HG02852 (cell line): ENCODE measurements around the gene NUP133.
A peak's percentile ranks its signal among the peaks of the same experiment; 100 is the strongest.
"Not testable (repeated sequence)": the region's sequence is repeated elsewhere in the genome, so short reads cannot be mapped to it uniquely, and the experiment has no call there.

ENCODE experiments used
- ATAC-seq: cut with Tn5 transposase; IDR thresholded peaks from one replicate; pipeline ENCODE4 v1.9.1; 2021; ENCODE audit warnings: mild to moderate bottlenecking, moderate library complexity; ENCODE audit not compliant: unreplicated experiment

Gene NUP133

GRCh38 chr1:229509576-229509975 is 1.4 kb upstream of the NUP133 start:
- no peak for ATAC-seq

DNA sequence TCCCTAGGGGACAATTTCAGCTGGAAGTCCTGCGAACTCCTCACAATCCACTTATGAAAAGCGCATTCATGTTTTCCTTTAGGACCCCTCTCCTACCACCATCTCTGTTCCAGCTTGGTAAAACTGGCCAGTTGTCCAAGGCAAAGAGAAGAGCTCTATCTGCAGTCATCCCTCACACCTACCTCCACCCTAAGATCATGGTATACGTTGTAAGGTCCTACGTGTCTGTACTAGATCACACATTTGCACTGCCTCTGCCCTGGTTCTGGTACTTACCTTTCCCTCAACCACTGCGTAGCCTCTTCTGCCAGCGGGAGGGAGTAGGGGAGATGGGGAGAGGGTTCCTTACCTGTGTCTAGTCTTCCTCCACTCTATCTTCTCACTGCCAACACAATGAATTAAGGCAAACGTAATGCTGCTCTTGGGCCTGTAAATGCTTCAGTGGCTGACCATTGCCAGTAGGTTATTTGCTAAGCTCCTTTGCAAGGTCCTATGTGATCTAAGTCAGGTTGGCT is 739 bp upstream of the NUP133 start:
- ATAC-seq, result no peak

GRCh38 chr1:229507502-229507901 is 639 bp downstream of the NUP133 start:
- peak; percentile 3 for ATAC-seq

DNA sequence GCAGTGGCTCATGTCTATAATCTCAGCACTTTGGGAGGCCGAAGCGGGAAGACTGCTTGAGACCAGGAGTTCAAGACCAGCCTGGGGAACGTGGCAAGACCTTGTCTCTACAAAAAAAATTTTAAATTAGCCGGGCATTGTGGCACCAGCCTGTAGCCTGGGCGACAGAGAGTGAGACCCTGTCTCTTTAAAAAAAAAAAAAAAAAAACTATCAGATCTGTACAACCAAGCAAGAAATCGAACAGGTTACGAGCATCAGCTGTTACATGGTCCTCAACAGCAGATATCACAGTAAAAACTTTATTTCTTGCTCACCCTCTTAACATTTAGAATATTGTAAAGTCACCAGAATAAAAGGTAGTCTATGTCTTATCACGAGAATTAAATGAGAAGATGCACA is 1.5 kb downstream of the NUP133 start:
- no peak for ATAC-seq

GRCh38 chr1:229495782-229496181 is 12.4 kb downstream of the NUP133 start:
- no peak for ATAC-seq

DNA sequence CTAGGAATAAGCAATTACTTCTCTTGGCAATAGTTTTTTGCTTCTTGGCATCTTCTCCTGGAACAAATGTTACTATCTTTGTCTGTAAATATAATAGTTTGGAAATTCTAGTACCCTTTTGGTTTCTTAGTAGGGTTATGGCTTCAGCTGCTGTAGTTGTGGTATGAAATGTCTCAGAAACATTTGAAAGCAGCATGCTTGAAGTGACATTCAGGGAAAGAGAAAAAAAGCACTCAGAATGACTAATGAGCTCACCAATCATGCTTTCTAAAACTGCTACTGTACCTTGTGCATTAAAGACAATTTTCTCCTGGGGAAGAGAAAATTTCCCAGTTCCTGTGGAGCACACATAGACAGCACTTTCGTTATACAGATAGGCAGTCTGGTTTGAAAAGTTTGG is 21.0 kb downstream of the NUP133 start:
- ATAC-seq, result no peak

- no peak for ATAC-seq
These were observed 22.8 kb downstream of the NUP133 start for GRCh38 chr1:229485318-229485717.

DNA sequence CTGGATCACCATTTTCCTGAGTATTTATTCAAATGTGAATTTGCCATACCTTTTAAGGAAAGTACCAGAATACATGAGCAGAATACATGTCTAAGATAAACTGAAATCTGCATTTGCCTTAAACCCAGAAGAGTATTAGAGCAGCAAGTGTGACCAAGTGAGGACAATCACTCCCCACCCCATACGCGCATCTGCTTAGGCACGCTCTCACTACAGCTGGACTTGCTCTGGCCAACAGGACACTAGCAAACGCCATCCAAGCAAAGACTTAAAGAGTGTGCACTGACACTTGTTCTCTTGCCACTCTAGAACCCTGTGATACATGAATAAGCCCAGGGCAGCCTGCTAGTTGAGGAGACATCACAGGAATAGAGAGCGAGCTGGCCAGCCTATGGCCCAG is 25.6 kb downstream of the NUP133 start:
- no peak for ATAC-seq

DNA sequence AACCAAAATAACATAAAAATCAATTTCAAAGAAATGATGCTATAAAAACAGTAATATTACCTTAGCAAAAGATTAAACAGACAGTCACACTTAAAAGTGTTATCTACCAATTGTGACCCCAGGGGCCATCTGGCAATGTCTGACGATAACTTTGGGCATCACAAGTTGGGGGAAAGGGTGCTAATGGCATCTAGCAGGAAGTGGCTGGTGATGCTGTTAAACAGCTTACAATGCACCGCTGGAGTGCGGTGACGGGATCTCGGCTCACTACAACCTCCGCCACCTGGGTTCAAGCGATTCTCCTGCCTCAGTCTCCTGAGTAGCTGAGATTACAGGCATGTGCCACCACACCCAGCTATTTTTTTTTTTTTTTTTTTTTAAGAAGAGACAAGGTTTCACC is 27.6 kb downstream of the NUP133 start:
- ATAC-seq, result no peak

DNA sequence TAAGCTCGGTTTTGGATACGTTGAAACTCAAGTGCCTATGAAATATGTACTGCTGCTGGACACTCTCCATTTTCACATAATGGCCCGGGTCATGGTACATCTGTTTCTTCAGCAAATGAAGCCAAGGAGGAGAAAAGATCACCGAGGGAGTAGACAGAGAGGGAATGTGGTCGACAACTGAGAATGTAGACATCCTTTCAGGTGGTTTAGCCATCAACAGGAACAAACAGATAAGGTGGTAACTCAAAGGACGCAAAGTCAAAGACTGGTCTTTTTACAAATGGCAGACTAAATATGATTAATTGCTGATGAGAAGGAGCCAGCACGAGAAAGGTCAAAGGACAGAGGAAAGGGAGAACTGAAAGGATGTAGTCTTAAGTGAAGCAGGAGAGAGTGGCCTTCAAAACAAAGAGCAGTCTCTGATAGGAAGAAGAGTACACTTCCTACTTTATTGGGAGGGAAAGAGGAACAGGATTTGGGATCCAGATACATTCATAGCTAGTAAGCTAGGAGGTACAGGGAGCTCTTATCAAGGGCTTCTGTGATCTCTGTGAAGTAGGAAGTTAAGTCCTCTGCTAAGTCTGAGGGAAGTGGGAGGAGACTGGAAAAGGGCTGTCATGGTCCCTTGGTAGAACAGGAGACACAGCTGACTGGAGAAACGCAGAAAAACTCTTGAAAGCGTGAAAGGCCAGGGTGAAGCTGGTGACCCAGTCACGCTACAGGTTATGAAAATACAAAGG is 28.3 kb downstream of the NUP133 start:
- peak; percentile 72 for ATAC-seq

DNA sequence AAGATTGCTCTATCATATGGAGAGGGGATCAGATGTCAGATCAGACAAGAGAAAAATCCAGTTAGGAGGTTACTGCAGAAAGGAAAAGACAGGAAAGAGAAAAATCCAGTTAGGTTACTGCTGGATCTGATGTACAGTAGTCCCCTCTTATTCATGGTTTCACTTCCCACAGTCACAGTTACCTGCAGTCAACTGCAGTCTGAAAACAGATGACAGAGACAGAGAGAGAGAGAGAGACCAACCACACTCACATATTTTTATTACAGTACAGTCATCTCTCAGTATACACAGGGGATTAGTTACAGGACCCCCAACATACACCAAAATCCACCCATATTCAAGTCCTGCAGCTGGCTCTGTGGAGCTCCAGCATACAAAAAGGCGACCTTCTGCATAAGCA is 29.3 kb downstream of the NUP133 start:
- ATAC-seq, result peak; percentile 78

GRCh38 chr1:229475859-229476258 is 32.3 kb downstream of the NUP133 start:
- ATAC-seq, result not testable (repeated sequence)

DNA sequence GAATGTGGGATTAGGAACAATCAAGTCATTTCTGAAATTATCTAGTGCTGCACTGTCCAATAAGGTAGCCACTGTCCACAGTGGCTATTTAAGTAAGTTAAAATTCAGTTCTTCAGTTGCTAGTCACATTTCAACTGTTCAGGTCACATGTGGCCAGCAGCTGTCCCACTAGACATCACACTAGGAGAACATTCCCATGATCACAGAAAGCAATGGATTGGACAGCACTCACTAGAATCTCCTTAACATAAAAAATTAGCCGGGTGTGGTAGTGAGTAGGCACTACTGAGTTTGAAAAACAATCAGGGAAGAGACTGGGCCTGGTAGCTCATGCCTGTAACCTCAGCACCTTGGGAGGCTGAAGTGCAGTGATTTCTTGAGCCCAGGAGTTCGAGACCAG is 33.6 kb downstream of the NUP133 start:
- no peak for ATAC-seq

GRCh38 chr1:229471175-229471574 is 37.0 kb downstream of the NUP133 start:
- ATAC-seq, result no peak

- ATAC-seq, result no peak
These were observed 37.6 kb downstream of the NUP133 start for GRCh38 chr1:229470406-229471043.

GRCh38 chr1:229466887-229467286 is 41.3 kb downstream of the NUP133 start:
- ATAC-seq, result no peak

- ATAC-seq, result no peak
These were observed 43.5 kb downstream of the NUP133 start for GRCh38 chr1:229464672-229465071.

- no peak for ATAC-seq
These were observed 47.0 kb downstream of the NUP133 start for GRCh38 chr1:229461032-229461668.

DNA sequence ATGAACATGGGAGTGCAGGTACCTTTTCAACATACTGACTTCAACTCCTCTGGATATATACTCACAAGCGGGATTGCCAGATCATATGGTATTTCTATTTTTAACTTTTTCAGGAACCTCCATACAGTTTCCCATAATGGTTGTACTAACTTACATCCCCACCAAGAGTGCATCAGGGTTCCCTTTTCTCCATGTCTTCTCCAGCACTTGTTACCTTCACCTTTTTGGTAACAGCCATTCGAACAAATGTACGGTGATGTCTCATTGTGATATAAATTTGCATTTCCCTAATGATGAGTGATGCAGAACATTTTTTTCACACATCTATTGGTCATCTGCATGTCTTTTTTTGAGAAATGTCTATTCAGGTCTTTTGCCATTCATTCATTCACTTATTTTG is 48.3 kb downstream of the NUP133 start:
- ATAC-seq, result no peak

- no peak for ATAC-seq
These were observed 50.7 kb downstream of the NUP133 start for GRCh38 chr1:229457436-229457835.

DNA sequence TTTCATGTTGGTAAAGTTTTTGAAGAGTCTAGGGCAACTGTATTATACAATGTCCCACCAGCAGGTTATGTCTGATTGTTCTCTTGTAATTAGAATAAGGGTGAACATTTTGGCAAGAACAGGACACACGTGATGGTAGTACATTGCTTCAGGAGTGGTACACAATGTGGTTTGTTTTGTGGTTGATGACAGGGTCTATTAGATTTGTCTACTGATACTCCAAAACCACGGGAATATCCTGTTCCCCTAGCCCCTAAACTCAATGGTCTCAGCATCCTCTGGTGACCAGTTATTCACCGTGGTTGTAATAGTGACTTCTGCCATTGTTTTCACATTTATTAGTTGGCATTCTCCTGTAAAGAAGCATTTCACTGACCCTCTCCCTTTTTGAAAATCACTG is 52.1 kb downstream of the NUP133 start:
- no peak for ATAC-seq

DNA sequence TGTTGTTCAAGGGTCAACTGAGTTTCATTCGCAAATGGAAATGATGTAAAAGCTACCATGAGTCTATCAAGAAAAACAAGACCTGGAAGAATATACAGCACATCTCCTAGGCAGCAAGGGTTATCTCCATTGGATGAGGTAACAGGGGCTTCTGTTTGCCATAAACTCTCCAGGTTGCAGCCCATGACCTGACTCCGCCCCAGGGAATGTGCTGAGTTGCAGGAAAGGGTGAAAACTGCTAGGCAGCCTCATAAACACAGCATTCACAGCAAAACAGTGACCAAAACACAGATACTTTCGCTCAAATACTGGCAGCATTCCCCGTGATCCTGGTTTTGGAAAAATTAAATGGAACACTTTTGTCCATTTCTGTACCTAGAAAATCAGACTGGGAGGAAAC is 54.1 kb downstream of the NUP133 start:
- no peak for ATAC-seq
